Measurements from ENCODE around the gene HSPA12B.
"Not testable (repeated sequence)": the region's sequence is repeated elsewhere in the genome, so short reads cannot be mapped to it uniquely, and the experiment has no call there.

The HSPA12B gene

GRCh38 chr20:3788685-3789155 is 56.2 kb downstream of the HSPA12B start:
- no peak for DNase-seq

- not testable (repeated sequence) for DNase-seq
These were observed 56.7 kb downstream of the HSPA12B start for GRCh38 chr20:3789201-3789600.

DNA sequence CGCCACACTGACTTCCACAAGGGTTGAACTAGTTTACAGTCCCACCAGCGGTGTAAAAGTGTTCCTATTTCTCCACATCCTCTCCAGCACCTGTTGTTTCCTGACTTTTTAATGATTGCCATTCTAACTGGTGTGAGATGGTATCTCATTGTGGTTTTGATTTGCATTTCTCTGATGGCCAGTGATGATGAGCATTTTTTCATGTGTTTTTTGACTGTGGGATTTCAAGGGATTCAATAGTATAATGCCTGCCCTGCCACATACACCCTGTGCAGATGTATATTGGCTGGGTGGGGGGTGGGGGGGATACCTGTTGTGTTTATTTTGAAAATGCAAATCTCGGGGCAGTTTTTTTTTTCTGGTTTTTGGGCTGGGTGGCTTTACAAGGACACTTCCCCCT is 61.7 kb downstream of the HSPA12B start:
- not testable (repeated sequence) for DNase-seq

- no peak for DNase-seq
These were observed 62.4 kb downstream of the HSPA12B start for GRCh38 chr20:3794701-3795420.

DNA sequence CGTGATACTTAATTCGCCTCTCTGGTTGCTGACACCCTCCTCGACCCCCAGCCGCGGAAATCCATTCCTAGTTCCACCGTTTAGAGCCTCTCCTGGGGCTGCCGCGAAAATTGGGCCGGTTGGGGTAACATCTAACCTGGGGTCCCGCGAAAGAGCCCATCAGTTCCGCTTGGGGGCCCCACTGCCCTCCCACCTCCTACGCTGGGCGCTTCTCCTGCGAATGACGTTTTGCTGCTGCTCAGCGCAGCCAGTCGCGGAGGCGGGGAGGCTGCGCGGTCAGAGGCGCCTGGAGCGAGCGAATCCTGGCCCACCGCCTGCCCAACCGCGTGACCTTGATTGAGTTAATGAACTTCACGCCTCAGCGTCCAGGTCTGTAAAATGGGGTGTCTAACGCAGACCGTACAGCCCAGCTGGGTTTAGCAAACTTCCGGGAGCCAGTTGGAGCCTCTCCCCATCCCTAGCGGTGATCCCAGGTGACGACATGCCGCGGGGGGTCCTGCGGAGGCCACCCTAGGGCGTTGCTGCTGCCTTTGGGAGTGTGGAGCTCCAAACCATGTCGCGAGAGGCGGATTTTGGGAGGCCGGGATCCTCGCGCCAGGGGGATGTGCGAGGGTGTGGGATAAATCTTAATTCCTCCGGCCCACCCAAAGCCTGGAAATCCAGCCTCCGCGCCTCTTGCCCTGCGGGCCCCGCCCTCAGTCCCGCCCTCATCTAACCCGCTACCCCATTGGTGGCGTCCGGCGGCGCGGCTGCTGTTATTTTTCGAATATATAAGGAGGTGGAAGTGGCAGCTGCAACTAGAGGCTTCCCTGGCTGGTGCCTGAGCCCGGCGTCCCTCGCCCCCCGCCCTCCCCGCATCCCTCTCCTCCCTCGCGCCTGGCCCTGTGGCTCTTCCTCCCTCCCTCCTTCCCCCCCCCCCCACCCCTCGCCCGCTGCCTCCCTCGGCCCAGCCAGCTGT is 63.3 kb downstream of the HSPA12B start, which contains the start of gene CDC25B:
Gene CDC25B (plus strand): TSS at position 800 of the 958 bp plus-strand sequence. CDS start 222 bp downstream, outside the sequence.
- peak; percentile 98 for DNase-seq

- no peak for DNase-seq
These were observed 64.2 kb downstream of the HSPA12B start for GRCh38 chr20:3796477-3797225.

GRCh38 chr20:3797226-3797545 is 64.7 kb downstream of the HSPA12B start:
- DNase-seq: no peak

DNA sequence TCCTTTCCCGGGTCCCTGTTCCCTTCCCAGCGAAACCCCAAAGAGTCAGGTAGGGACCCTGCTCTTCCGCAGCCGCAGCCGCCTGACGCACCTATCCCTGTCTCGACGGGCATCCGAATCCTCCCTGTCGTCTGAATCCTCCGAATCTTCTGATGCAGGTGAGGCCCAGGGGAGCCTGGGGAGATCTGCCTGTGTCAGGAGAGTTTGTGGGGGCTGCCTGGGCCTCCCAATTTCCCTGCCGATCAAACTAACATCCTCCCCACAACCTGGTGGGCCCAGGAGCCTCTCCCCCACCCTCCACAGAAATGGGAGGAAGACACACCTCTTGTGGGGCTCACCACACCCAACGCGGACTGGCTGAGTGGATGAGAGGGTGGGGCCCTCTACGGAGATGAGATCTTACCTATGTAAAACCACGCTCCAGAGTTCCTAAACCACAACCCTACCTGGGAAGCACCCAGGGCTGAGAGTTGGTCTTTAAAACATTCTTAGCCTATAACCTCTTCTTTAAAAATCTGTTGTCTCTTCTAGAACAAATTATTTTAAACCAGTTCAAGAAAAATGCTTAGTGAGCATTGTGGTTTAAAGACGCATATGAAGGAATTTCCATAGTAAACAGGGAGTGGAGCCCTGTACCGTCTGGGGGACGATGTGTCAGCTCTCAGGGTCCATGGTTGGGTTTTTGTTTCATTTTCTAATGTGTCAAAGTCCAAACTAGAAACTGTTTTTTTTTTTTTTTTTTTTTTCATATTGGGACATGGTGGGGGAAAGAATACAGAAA is 65.3 kb downstream of the HSPA12B start:
- no peak for DNase-seq

DNA sequence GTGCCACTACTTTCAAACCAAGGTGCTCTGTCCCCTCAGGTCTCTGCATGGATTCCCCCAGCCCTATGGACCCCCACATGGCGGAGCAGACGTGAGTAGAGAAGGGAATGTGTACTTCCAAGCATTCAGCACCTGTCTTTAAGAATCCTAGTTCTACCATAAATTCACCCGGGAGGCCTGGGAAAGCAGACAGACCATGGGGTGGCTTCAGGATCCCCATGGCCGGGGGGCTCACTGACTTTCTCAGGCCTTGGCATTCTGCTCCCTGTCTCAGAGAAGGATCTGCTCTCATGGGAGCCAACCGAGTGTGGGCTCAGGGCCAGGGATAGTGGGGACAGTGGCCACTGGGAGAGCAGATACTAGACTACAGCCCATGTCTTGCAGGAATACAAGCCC is 65.9 kb downstream of the HSPA12B start:
- no peak for DNase-seq

GRCh38 chr20:3798908-3799248 is 66.4 kb downstream of the HSPA12B start:
- peak; percentile 77 for DNase-seq

- no peak for DNase-seq
These were observed 67.9 kb downstream of the HSPA12B start for GRCh38 chr20:3800256-3800877.

- DNase-seq: no peak
These were observed 68.4 kb downstream of the HSPA12B start for GRCh38 chr20:3800878-3801260.

DNA sequence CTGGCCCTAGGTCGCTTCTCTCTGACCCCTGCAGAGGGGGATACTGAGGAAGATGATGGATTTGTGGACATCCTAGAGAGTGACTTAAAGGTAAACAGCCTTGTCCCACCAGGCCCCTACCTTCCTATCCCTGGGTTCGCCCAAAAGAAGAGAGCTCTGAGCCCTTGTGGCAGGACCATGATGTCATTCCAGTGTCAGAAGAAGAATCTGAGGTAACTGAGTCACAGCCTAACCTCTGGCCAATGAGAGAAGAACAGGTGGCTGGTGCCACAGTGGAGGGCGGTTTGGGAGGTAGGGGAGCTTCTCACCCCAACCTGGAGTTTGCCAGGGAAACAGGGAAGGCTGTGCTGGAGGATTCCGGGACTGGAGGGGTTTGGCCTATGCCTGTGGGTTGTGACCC is 68.8 kb downstream of the HSPA12B start:
- DNase-seq: no peak

- no peak for DNase-seq
These were observed 69.4 kb downstream of the HSPA12B start for GRCh38 chr20:3801846-3802245.
